ENCODE data around the gene NCBP2L.
A peak's percentile ranks its signal among the peaks of the same experiment; 100 is the strongest.

The NCBP2L gene

DNA sequence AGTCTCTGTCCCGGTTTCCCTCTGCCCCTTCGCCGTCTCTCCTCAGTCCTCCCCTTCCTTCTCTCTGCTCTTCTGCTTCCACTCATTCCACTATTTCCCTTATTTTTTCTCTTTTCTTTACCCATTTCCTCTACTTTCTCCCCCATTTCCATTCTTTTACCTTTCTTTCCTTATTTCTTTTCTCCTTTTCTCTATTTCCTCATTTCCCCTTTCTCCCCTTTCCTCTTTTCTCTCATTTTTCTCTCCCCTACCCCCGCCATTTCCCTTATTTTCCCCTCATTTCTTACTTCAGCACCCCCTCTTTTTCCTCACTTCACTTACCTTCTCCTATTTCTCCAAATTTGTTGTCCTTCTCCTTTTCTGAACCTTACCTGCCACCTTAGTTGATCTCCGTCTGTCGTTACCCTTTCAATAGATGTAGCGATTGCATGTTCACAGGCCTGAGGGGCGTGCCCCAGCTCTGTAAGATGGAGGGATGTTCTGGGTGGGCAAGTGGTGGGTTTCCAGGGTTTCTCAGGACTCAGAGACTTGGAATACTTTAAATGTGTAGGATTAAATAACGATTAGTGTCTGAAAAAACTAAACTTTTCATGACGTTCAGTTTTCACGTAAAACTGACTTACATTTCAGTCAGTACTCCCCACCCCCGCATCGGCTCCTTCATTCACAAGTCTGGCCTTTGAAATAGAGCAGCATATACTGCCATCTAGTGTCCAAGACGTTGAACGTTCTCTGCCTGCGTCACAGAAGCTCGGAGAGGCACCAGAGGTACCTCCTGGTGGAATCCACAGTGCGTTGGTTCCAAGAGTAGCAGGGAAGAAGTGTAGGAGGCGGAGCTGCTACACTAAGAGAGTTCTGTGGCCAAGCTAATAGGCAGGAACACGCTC lies 641 bp upstream of the NCBP2L start:
- Histone ChIP-seq H3K9ac (ENCODE audit: low read depth, low read length) (no peak overlapping the region), H3K9me3 (ENCODE audit: insufficient read depth, low read length, severe bottlenecking) (no peaks in the 10 kb centered on the region), H4K20me1 (ENCODE audit: insufficient read depth, low read length) (no peaks in the 10 kb centered on the region), H3K36me3 (ENCODE audit: insufficient read depth, low read length) (no peaks in the 10 kb centered on the region), H3K27ac (ENCODE audit: low read length) (no peak overlapping the region), H3K79me2 (ENCODE audit: insufficient read depth, low read length) (no peaks in the 10 kb centered on the region), H3K4me1 (ENCODE audit: insufficient read depth, low read length) (no peaks in the 10 kb centered on the region), H2AFZ (ENCODE audit: low read depth, low read length) (no peak overlapping the region), H3K4me3 (ENCODE audit: low read depth in 1 of 2, low read length in 2 of 2) (no peak overlapping the region), H3K4me2 (ENCODE audit: insufficient read depth, low read length) (no peak overlapping the region), H3K27me3 (ENCODE audit: insufficient read depth, low read length, poor library complexity) (peaks cover 8% of the 10 kb centered on the region)
- ATAC-seq (ENCODE audit: insufficient read depth, low read depth) (peak; percentile 92), DNase-seq (peak; percentile 62)
- TF ChIP-seq, protein P1, sequence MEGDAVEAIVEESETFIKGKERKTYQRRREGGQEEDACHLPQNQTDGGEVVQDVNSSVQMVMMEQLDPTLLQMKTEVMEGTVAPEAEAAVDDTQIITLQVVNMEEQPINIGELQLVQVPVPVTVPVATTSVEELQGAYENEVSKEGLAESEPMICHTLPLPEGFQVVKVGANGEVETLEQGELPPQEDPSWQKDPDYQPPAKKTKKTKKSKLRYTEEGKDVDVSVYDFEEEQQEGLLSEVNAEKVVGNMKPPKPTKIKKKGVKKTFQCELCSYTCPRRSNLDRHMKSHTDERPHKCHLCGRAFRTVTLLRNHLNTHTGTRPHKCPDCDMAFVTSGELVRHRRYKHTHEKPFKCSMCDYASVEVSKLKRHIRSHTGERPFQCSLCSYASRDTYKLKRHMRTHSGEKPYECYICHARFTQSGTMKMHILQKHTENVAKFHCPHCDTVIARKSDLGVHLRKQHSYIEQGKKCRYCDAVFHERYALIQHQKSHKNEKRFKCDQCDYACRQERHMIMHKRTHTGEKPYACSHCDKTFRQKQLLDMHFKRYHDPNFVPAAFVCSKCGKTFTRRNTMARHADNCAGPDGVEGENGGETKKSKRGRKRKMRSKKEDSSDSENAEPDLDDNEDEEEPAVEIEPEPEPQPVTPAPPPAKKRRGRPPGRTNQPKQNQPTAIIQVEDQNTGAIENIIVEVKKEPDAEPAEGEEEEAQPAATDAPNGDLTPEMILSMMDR (IDR thresholded peaks at IDR 0.05; ENCODE audit: borderline replicate concordance, extremely low read depth, low read length, poor library complexity, severe bottlenecking), result peak; percentile 77
- TF ChIP-seq EZH2 (IDR thresholded peaks at IDR 0.05; ENCODE audit: borderline replicate concordance, low read depth, low read length, severe bottlenecking), result no peak

DNA sequence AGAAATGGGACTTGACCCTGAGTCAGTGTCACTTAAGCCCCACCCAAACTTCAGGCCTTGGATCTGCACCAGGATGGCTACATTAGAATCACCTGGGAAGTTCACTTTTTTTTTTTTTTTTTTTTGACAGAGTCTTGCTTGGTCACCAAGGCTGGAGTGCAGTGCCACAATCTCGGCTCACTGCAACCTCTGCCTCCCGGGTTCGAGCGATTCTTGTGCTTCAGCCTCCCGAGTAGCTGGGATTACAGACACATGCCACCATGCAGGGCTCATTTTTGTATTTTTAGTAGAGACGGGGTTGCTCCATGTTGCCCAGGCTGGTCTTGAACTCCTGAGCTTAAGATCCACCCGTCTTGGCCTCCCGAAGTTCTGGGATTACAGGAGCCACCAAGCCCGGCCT lies 3.0 kb downstream of the NCBP2L start:
- Histone ChIP-seq H3K9me3 (ENCODE audit: insufficient read depth, low read length, severe bottlenecking) (no peaks in the 10 kb centered on the region), H3K4me3 (ENCODE audit: low read depth in 1 of 2, low read length in 2 of 2) (no peak overlapping the region), H3K9ac (ENCODE audit: low read depth, low read length) (no peak overlapping the region), H3K27me3 (ENCODE audit: insufficient read depth, low read length, poor library complexity) (no peaks in the 10 kb centered on the region), H3K4me1 (ENCODE audit: insufficient read depth, low read length) (no peaks in the 10 kb centered on the region), H3K27ac (ENCODE audit: low read length) (no peak overlapping the region), H3K79me2 (ENCODE audit: insufficient read depth, low read length) (no peaks in the 10 kb centered on the region), H2AFZ (ENCODE audit: low read depth, low read length) (no peak overlapping the region), H3K36me3 (ENCODE audit: insufficient read depth, low read length) (no peaks in the 10 kb centered on the region), H3K4me2 (ENCODE audit: insufficient read depth, low read length) (no peak overlapping the region), H4K20me1 (ENCODE audit: insufficient read depth, low read length) (no peaks in the 10 kb centered on the region)
- DNase-seq (no peak), ATAC-seq (ENCODE audit: insufficient read depth, low read depth) (no peak)
- no peak for TF ChIP-seq EZH2 (IDR thresholded peaks at IDR 0.05; ENCODE audit: borderline replicate concordance, low read depth, low read length, severe bottlenecking)
- TF ChIP-seq, protein P1 (IDR thresholded peaks at IDR 0.05; ENCODE audit: borderline replicate concordance, extremely low read depth, low read length, poor library complexity, severe bottlenecking), result no peak

DNA sequence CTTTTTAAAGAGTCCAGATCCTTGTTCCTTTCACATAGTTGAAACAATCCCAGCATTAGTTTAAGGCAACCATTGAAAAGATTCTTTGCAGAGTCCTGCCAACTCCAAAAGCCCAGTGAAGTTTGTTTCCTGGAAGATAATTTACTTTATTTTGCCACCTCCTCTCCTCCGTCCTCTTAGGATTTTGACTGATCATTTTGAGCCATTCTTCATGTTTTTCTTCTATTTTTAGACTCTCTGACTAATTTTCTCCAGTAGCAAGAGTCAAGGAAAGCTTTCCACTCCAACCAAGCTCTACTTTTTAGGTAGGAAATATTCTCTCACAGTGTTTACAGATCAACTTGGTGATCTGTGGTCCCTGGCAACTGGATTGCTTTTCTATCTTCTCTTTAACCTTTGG lies 10.3 kb downstream of the NCBP2L start:
- Histone ChIP-seq H3K79me2 (ENCODE audit: insufficient read depth, low read length) (no peaks in the 10 kb centered on the region), H4K20me1 (ENCODE audit: insufficient read depth, low read length) (no peaks in the 10 kb centered on the region), H3K36me3 (ENCODE audit: insufficient read depth, low read length) (no peaks in the 10 kb centered on the region), H3K9ac (ENCODE audit: low read depth, low read length) (no peak overlapping the region), H3K27ac (ENCODE audit: low read length) (no peak overlapping the region), H3K9me3 (ENCODE audit: insufficient read depth, low read length, severe bottlenecking) (no peaks in the 10 kb centered on the region), H2AFZ (ENCODE audit: low read depth, low read length) (no peak overlapping the region), H3K4me2 (ENCODE audit: insufficient read depth, low read length) (no peak overlapping the region), H3K27me3 (ENCODE audit: insufficient read depth, low read length, poor library complexity) (no peaks in the 10 kb centered on the region), H3K4me3 (ENCODE audit: low read depth in 1 of 2, low read length in 2 of 2) (no peak overlapping the region), H3K4me1 (ENCODE audit: insufficient read depth, low read length) (no peaks in the 10 kb centered on the region)
- TF ChIP-seq EZH2 (IDR thresholded peaks at IDR 0.05; ENCODE audit: borderline replicate concordance, low read depth, low read length, severe bottlenecking), result no peak
- TF ChIP-seq, protein P1 (IDR thresholded peaks at IDR 0.05; ENCODE audit: borderline replicate concordance, extremely low read depth, low read length, poor library complexity, severe bottlenecking), result no peak
- ATAC-seq (ENCODE audit: insufficient read depth, low read depth) (no peak), DNase-seq (no peak)
